Measurements from ENCODE around the gene P3H1.
"Not testable (repeated sequence)": the region's sequence is repeated elsewhere in the genome, so short reads cannot be mapped to it uniquely, and the experiment has no call there.

The P3H1 gene

DNA sequence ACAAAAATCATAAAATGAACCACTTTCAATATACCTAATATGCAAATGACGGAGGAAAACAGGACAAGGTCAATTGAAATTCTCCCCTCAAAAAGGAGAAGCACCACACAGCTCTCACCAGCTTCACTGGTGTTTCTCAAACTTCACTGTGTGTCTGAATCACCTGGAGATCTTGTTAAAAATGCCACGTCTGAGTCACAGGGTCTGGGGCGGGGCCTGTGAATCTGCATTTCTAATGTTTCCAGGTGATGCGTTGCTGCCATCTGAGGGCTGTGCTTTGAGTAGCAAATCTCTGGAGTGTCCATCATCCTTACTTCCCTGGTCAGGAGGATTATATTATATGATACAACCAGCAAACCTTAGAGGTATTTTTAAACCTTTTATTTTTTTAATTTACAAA lies 35.8 kb downstream of the P3H1 start:
- DNase-seq (ENCODE audit: low read depth in 2 of 2), result peak; percentile 42 to 57

DNA sequence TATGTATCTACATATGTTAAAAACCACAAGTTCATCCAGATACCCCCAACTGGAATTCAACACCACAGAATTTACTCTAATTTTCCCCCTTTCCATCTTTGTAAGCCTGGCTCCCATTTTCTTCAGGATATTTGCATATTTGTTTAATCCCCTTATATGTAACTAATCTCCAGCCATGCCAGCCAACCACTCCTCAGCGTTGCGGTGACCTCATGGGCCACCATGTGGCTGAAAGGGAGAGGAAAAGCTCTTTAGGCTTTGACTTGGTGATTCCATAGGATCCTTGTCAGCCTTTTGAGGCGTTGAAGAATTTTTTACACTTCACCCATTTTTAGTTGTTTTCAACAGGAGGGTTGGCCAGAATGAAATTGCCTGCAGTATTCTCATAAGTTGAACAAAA lies 36.8 kb downstream of the P3H1 start:
- DNase-seq (ENCODE audit: low read depth in 2 of 2), result no peak

DNA sequence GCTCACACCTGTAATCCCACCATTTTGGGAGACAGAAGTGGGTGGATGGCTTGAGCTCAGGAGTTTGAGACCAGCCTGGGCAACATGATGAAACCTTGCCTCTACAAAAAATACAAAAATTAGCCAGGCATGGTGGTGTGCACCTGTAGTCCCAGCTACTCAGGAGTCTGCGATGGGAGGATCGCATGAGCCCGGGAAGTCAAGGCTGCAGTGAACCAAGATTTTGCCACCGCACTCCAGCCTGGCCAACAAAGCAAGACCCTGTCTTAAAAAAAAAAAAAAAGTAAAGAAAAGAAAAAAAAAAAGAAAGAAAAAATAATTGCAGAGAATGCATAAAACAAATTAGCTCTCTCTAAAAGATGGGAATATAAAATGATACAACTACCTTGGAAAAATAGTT lies 41.0 kb downstream of the P3H1 start:
- DNase-seq (ENCODE audit: low read depth in 2 of 2), result not testable (repeated sequence)

DNA sequence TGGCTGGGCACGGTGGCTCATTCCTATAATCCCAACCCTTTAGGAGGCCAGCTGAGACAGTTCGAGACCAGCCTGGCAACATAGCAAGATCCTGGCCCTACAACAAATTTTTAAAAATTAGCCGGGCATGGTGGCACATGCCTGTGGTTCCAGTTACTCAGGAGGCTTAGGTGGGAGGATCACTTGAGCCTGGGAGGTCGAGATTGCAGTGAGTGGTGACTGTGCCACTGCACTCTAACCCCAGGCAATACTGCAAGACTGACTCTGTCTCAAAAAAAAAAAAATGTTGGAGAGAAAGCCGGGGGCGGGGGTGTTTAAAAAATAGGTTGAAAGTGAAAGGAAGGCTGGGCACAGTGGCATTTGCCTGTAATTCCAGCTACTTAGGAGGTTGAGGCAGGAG lies 43.3 kb downstream of the P3H1 start:
- DNase-seq (ENCODE audit: low read depth in 2 of 2), result no peak

DNA sequence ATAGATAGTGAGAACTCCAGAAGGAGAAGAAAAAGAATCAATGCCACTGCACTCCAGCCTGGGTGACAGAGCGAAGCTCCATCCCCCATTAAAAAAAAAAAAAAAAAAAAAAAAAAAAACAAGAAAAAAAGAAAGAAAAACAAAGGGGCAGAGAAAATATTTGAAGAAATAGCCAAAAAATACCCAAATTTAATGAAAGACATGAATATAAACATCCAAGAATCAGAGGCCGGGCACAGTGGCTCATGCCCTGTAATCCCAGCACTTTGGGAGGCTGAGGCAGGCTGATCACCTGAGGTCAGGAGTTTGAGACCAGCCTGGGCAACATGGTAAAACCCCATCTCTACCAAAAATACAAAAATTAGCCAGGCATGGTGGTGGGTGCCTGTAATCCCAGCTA lies 44.4 kb downstream of the P3H1 start:
- DNase-seq (ENCODE audit: low read depth in 2 of 2), result not testable (repeated sequence)

DNA sequence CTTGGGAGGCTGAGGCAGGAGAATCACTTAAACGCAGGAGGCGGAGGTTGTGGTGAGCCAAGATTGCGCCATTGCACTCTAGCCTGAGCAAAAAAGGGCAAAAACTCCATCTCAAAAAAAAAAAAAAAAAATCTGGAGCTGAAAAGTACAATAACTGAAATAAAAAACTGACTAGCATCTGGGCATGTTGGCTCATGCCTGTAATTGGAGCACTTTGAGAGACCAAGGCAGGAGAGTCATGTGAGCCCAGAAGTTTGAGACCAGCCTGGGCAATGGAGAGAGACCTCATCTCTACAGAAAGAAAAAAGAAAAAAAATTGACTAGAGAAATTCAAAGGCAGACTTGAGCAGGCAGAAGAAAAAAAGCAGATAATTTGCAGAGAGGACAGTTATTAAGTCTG lies 44.9 kb downstream of the P3H1 start:
- DNase-seq (ENCODE audit: low read depth in 2 of 2), result no peak

DNA sequence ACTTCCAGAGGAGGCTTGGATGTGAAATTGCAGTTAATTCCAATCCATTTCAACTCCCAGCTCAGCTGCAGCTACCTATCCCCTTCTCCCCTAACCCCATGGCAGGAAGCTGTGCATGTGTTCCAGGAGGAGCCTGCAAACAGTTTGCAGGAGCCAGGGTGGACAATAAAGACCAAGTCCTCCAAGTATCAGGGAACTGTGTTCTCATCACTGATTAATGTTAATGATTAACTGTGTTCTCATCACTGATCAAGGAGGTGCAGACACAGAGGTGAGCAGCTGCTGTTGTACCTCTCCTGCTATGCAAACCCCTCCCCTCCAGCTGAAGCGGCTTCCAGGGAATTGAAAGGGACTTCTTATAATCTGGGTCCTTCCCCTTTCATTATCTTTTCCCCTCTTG lies 46.0 kb downstream of the P3H1 start:
- no peak for DNase-seq (ENCODE audit: low read depth in 2 of 2)

DNA sequence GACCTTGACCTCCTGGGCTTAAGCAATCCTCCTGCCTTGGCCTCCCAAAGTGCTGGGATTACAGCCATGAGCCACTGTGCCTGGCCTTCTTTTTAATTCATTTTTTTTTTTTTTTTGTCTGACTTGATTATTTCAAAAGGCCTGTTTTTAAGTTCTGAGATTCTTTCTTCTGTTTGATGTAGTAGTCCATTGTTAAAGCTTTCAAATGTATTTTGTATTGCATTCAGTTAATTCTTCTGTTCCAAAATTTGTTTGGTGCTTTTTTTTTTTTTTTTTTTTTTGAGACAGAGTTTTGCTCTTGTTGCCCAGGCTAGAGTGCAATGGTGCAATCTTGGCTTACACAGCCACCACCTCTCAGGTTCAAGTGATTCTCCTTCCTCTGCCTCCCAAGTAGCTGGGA lies 52.4 kb downstream of the P3H1 start:
- not testable (repeated sequence) for DNase-seq (ENCODE audit: low read depth in 2 of 2)

DNA sequence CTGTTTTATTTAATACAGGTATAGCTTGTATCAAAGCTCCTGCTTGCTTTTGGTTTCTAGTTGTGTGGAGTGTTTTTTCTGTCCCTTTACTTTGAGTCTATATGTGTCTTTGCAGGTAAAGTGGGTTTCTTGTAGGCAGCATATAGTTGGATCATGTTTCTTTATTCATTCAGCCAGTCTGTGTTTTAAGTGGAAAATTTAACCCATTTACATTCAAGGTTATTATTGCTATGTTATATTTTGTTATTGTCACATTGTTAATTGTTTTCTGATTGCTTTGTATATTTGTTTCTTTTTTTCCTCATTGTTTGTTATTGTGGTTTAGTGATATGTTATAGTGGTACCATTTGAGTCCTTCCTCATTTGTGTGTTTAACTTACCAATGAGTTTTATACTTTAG lies 53.5 kb downstream of the P3H1 start:
- no peak for DNase-seq (ENCODE audit: low read depth in 2 of 2)

DNA sequence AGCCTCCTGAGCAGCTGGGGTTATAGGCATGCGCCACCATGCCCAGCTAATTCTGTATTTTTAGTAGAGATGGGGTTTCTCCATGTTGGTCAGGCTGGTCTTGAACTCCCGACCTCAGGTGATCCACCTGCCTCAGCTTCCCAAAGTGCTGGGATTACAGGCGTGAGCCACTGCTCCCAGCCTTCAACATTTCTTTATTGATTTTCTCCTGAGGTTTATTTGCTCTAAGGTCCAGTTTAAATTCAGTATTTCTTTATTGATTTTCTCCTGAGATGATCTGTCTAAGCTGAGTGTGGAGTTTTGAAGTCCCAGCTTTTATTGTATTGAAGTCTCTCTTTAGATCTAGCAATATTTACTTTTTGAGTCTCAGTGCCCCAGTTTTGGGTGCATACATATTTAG lies 54.0 kb downstream of the P3H1 start:
- not testable (repeated sequence) for DNase-seq (ENCODE audit: low read depth in 2 of 2)

DNA sequence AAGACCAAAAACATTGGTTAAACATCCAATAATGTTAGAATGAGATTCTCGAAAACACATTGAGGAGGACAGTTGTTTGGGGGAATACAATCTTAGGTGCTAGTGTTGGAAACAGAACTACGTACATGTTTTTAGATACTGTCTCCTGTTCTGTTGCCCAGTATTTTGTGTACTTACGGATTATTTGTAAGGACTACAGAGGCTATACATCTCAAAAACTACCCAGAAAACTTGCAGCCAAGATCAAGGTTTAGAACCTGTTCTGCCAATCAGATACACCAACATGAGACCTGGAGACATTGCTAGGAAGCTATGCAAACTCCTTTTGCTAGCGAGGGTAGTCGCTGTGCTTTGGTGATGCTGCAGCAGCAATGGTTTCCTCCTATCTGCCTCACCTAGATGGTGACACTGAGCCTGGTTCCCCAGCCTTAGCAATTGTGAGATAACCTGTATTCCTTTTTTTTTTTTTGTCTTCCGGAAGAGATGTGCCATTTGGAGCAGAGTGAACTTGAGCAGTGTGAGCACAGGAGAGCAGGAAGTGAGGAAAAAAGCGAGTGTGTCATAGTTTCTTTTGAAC lies 62.9 kb downstream of the P3H1 start:
- no peak for DNase-seq (ENCODE audit: low read depth in 2 of 2)

DNA sequence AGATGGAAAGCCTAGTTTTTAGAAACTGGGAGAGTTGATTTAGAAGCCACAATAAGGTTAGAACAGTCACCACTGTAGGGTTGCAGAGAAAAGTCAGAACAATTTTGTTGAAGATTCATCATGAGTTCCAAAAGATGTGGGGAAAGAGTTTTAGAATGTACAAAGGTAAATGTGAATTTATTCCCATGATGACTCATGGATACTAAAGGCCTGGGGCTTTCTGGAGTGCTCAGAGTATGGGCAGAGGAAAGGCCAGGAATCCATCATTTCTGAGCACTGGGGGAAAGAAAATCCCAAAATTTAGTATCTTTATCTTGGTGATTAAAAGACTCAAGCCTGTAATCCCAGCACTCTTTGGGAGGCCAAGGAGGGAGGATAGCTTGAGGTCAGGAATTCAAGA lies 66.8 kb downstream of the P3H1 start:
- DNase-seq (ENCODE audit: low read depth in 2 of 2), result no peak

DNA sequence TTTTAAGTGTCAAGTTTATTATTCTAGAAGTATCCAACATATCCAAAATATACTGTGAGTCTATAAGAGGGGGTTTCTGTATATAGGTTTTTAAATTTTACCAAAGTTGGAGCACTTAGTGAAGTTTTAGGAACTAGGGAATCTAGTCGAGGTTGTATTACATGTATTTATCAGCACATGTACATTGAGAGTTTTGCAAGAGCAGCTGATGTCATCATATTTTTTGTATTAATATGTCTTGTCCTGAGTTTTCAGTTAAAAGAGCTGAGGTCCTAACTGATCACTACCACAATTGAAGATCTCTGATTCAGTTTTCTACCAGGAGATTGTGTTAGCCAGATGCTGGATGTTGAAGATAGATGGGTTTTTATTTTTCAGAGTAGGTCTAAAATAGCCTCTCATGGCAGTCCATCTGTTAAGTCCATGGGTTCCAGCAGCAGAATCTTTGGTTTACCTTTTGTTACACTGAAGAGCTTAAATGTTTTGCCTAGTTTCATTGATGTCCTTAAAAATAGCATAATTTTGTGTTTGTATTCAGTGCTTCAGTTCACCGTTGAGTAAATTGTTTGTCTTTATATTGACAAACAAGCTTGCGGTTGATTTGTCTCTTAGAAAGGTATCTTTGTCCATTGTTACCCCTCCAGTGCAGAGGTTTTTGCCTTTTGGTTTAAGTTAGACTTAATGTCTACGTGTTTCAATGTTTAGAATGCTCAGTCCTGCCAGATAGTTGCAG lies 68.6 kb downstream of the P3H1 start:
- DNase-seq (ENCODE audit: low read depth in 2 of 2), result no peak
